OCI-LY3 (cell line): ENCODE data around the gene GCK.

Experiments used
- H2AFZ ChIP-seq: fragments of 200-600, 300-600 bp; shearing (Covaris generic); 2 replicates; pipeline ENCODE4 v1.6.0; 2014; ENCODE audit warnings: antibody characterized with exemption, low read depth, low read length
- H3K27ac ChIP-seq: fragments of 200-600, 300-600 bp; sonication (generic); 2 replicates; pipeline ENCODE4 v1.5.1; 2014; ENCODE audit warnings: mild to moderate bottlenecking, low read length, moderate library complexity, mixed read lengths
- H3K27me3 ChIP-seq: fragments of 200-600, 300-600 bp; sonication (generic); 2 replicates; pipeline ENCODE4 v1.6.1; 2014; ENCODE audit warnings: low read depth, low read length, mixed read lengths
- H3K36me3 ChIP-seq: fragments of 200-600, 300-600 bp; sonication (generic); replicated peaks from 2 replicates; pipeline ENCODE3; 2014; ENCODE audit warnings: low read depth, low read length, mixed read lengths
- H3K4me1 ChIP-seq: fragments of 300-600, 200-600 bp; sonication (generic); 2 replicates; pipeline ENCODE4 v1.6.1; 2014; ENCODE audit warnings: low read length, mixed read lengths
- H3K4me2 ChIP-seq: fragments of 200-600, 300-600 bp; sonication (generic); 2 replicates; pipeline ENCODE4 v1.6.1; 2014; ENCODE audit warnings: low read length, mixed read lengths
- H3K4me3 ChIP-seq: fragments of 300-600, 200-600 bp; sonication (generic); 2 replicates; pipeline ENCODE4 v1.5.1; 2014; ENCODE audit warnings: antibody characterized with exemption, mild to moderate bottlenecking, low read length, moderate library complexity
- H3K79me2 ChIP-seq: fragments of 300-600, 200-600 bp; shearing (Covaris generic); 2 replicates; pipeline ENCODE4 v1.6.1; 2014; ENCODE audit warnings: mild to moderate bottlenecking, low read length, mixed read lengths
- H3K9ac ChIP-seq: fragments of 300-600, 200-600 bp; shearing (Covaris generic); 2 replicates; pipeline ENCODE4 v1.6.0; 2014; ENCODE audit warnings: mild to moderate bottlenecking, low read length, moderate library complexity
- H3K9me3 ChIP-seq: fragments of 200-600, 300-600 bp; shearing (Covaris generic); 2 replicates; pipeline ENCODE4 v1.6.1; 2014; ENCODE audit warnings: low read length, mixed read lengths; ENCODE audit not compliant: insufficient read depth
- H4K20me1 ChIP-seq: fragments of 200-600, 300-600 bp; sonication (generic); 2 replicates; pipeline ENCODE4 v1.6.1; 2016; ENCODE audit warnings: low read length, mixed read lengths; ENCODE audit not compliant: insufficient read depth
- EZH2phosphoT487 ChIP-seq: fragments of 200-600 bp; shearing (Covaris generic); IDR thresholded peaks from 2 replicates; pipeline ENCODE4 v1.6.1; 2018; ENCODE audit warnings: antibody characterized with exemption, mixed run types, low read depth
- TF ChIP-seq, protein P1 (sequence below): fragments of 200-600, 300-600 bp; sonication (generic); IDR thresholded peaks from 2 replicates; pipeline ENCODE4 v1.5.1; 2014; ENCODE audit warnings: antibody characterized with exemption, low read length, low read depth

Gene GCK

GRCh38 chr7:44216019-44216418 lies 26.8 kb upstream of the GCK start:
- no peaks in the 10 kb centered on the region for H3K27me3 ChIP-seq
- TF ChIP-seq, protein P1, sequence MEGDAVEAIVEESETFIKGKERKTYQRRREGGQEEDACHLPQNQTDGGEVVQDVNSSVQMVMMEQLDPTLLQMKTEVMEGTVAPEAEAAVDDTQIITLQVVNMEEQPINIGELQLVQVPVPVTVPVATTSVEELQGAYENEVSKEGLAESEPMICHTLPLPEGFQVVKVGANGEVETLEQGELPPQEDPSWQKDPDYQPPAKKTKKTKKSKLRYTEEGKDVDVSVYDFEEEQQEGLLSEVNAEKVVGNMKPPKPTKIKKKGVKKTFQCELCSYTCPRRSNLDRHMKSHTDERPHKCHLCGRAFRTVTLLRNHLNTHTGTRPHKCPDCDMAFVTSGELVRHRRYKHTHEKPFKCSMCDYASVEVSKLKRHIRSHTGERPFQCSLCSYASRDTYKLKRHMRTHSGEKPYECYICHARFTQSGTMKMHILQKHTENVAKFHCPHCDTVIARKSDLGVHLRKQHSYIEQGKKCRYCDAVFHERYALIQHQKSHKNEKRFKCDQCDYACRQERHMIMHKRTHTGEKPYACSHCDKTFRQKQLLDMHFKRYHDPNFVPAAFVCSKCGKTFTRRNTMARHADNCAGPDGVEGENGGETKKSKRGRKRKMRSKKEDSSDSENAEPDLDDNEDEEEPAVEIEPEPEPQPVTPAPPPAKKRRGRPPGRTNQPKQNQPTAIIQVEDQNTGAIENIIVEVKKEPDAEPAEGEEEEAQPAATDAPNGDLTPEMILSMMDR: no peak
- TF ChIP-seq EZH2phosphoT487: no peak
- no peaks in the 10 kb centered on the region for H4K20me1 ChIP-seq
- H2AFZ ChIP-seq: no peak overlapping the region
- H3K36me3 ChIP-seq: peaks cover 9% of the 10 kb centered on the region
- H3K9ac ChIP-seq: no peak overlapping the region
- no peak overlapping the region for H3K4me2 ChIP-seq
- H3K27ac ChIP-seq: no peak overlapping the region
- no peaks in the 10 kb centered on the region for H3K79me2 ChIP-seq
- no peaks in the 10 kb centered on the region for H3K9me3 ChIP-seq
- H3K4me3 ChIP-seq: no peak overlapping the region
- H3K4me1 ChIP-seq: peaks cover 15% of the 10 kb centered on the region

- no peak overlapping the region for H3K4me3 ChIP-seq
- no peak overlapping the region for H3K4me2 ChIP-seq
- H3K9me3 ChIP-seq: no peaks in the 10 kb centered on the region
- no peak overlapping the region for H2AFZ ChIP-seq
- no peaks in the 10 kb centered on the region for H3K27me3 ChIP-seq
- no peak overlapping the region for H3K27ac ChIP-seq
- no peak for TF ChIP-seq EZH2phosphoT487
- TF ChIP-seq, protein P1: no peak
- H3K79me2 ChIP-seq: no peaks in the 10 kb centered on the region
- H4K20me1 ChIP-seq: no peaks in the 10 kb centered on the region
- no peak overlapping the region for H3K9ac ChIP-seq
- peaks cover 11% of the 10 kb centered on the region for H3K36me3 ChIP-seq
- H3K4me1 ChIP-seq: peaks cover 15% of the 10 kb centered on the region
These were observed 26.3 kb upstream of the GCK start for GRCh38 chr7:44215531-44215930.

DNA sequence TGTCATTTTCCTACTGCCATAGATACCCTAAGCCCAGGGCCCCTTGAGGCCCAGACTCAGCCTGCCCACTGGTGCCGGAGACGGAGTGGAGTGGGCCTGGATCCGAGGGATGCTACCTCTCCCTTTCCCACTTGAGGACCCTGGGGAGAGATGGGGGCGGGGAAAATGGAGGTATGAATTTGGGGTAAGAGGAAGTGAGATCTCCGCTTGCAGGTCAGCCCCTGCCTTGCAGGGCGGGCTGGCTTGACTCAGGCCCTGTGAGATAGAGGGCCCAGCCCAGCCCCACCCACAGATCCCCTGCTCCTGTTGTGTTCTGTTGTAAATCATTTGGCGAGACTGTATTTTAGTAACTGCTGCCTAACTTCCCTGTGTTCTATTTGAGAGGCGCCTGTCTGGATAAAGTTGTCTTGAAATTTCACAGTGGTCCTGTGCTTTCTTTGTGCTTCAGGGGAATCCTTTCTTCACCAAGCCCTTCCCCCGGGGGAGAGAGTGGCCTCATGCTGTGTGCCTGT lies 24.7 kb upstream of the GCK start:
- Histone ChIP-seq H3K79me2 (no peaks in the 10 kb centered on the region), H3K9me3 (no peaks in the 10 kb centered on the region), H3K9ac (peak overlapping the region; percentile 32; the same call in 1 of the 2 replicates), H4K20me1 (no peaks in the 10 kb centered on the region), H3K4me2 (peak overlapping the region; percentile 57), H3K27ac (peak overlapping the region; percentile 71), H3K4me1 (peaks cover 15% of the 10 kb centered on the region), H3K36me3 (peaks cover 16% of the 10 kb centered on the region), H3K27me3 (no peaks in the 10 kb centered on the region), H3K4me3 (no peak overlapping the region), H2AFZ (no peak overlapping the region)
- no peak for TF ChIP-seq EZH2phosphoT487
- TF ChIP-seq, protein P1: no peak

GRCh38 chr7:44213206-44213876 lies 24.1 kb upstream of the GCK start:
- H3K79me2 ChIP-seq: no peaks in the 10 kb centered on the region
- H3K27ac ChIP-seq: peak overlapping the region; percentile 71
- H3K4me2 ChIP-seq: 0 out of 2 replicates have a peak overlapping the region, but pooled peaks have one; percentile 57
- TF ChIP-seq, protein P1: no peak
- TF ChIP-seq EZH2phosphoT487: no peak
- H3K36me3 ChIP-seq: peaks cover 22% of the 10 kb centered on the region
- H3K4me3 ChIP-seq: no peak overlapping the region
- H3K27me3 ChIP-seq: no peaks in the 10 kb centered on the region
- H2AFZ ChIP-seq: no peak overlapping the region
- no peaks in the 10 kb centered on the region for H4K20me1 ChIP-seq
- H3K9ac ChIP-seq: no peak overlapping the region
- peaks cover 15% of the 10 kb centered on the region for H3K4me1 ChIP-seq
- no peaks in the 10 kb centered on the region for H3K9me3 ChIP-seq
